GM23338 (cell line): ENCODE data around the gene HIC2. TPM values are rescaled to one million over a fixed set of nuclear protein-coding genes. Genes with fewer than 3 reads are reported as not detected.
A peak's percentile ranks its signal among the peaks of the same experiment; 100 is the strongest.
"Not testable (repeated sequence)": the region's sequence is repeated elsewhere in the genome, so short reads cannot be mapped to it uniquely, and the experiment has no call there.

Source experiments
- ATAC-seq: fragments of 200-7000 bp; cut with Tn5 transposase; 3 replicates; pipeline ENCODE4 v1.9.1; 2020
- DNase-seq: peaks from one replicate; pipeline ENCODE4 v3.0.0-alpha.2; 2015; ENCODE audit warnings: low spot score
- H2AFZ ChIP-seq: fragments of 200-600 bp; sonication (generic); 2 replicates; pipeline ENCODE4 v1.8.0; 2016; ENCODE audit warnings: antibody characterized with exemption, mild to moderate bottlenecking, moderate library complexity
- H3F3A ChIP-seq: fragments of 200-600 bp; sonication (generic); replicated peaks from 2 replicates; pipeline ENCODE4 v1.8.0; 2017; ENCODE audit warnings: antibody characterized with exemption, mixed run types, low read depth
- H3K27ac ChIP-seq: fragments of 200-600 bp; sonication (generic); 2 replicates; pipeline ENCODE4 v1.6.1; 2016; ENCODE audit warnings: low read depth
- H3K27me3 ChIP-seq: fragments of 200-600 bp; sonication (generic); 2 replicates; pipeline ENCODE4 v1.8.0; 2016; ENCODE audit warnings: mild to moderate bottlenecking, mixed run types, moderate library complexity; ENCODE audit not compliant: insufficient read depth
- H3K36me3 ChIP-seq: fragments of 200-600 bp; sonication (generic); 2 replicates; pipeline ENCODE4 v1.8.0; 2016; ENCODE audit warnings: mild to moderate bottlenecking; ENCODE audit not compliant: insufficient read depth
- H3K4me1 ChIP-seq: fragments of 200-600 bp; sonication (generic); 2 replicates; pipeline ENCODE4 v1.8.0; 2016; ENCODE audit warnings: mild to moderate bottlenecking, moderate library complexity; ENCODE audit not compliant: insufficient read depth
- H3K4me2 ChIP-seq: fragments of 200-600 bp; sonication (generic); 2 replicates; pipeline ENCODE4 v1.7.1; 2017; ENCODE audit warnings: mixed run types
- H3K4me3 ChIP-seq: fragments of 200-600 bp; sonication (generic); 2 replicates; pipeline ENCODE4 v1.6.1; 2016; ENCODE audit warnings: mixed run types
- H3K79me2 ChIP-seq: fragments of 200-600 bp; sonication (generic); replicated peaks from 2 replicates; pipeline ENCODE4 v1.8.0; 2017; ENCODE audit warnings: mild to moderate bottlenecking; ENCODE audit not compliant: insufficient read depth
- H3K9me2 ChIP-seq: fragments of 200-600 bp; sonication (generic); 2 replicates; pipeline ENCODE4 v1.8.0; 2017; ENCODE audit not compliant: insufficient read depth
- H4K20me1 ChIP-seq: fragments of 200-600 bp; sonication (generic); replicated peaks from 2 replicates; pipeline ENCODE4 v1.8.0; 2017; ENCODE audit warnings: mild to moderate bottlenecking; ENCODE audit not compliant: insufficient read depth
- H3K27ac Mint-ChIP-seq: 2 replicates; pipeline ENCODE4 v1.8.0; 2020; ENCODE audit warnings: inconsistent platforms, mild to moderate bottlenecking, moderate library complexity, mixed read lengths
- H3K27me3 Mint-ChIP-seq: 3 replicates; pipeline ENCODE4 v1.8.0; 2022; ENCODE audit warnings: low read depth, mild to moderate bottlenecking, moderate library complexity, mixed read lengths, inconsistent platforms; ENCODE audit not compliant: insufficient read depth, poor library complexity
- H3K36me3 Mint-ChIP-seq: 3 replicates; pipeline ENCODE4 v1.8.0; 2021; ENCODE audit warnings: low read depth, mild to moderate bottlenecking, inconsistent platforms, moderate library complexity, mixed read lengths
- H3K4me1 Mint-ChIP-seq: 3 replicates; pipeline ENCODE4 v1.8.0; 2020; ENCODE audit warnings: mild to moderate bottlenecking, inconsistent platforms, mixed read lengths
- H3K4me3 Mint-ChIP-seq: 3 replicates; pipeline ENCODE4 v1.8.0; 2021; ENCODE audit warnings: moderate library complexity, mild to moderate bottlenecking, inconsistent platforms, mixed read lengths
- H3K9me3 Mint-ChIP-seq: 3 replicates; pipeline ENCODE4 v1.8.0; 2020; ENCODE audit warnings: moderate library complexity, mild to moderate bottlenecking, inconsistent platforms, mixed read lengths
- CREB1 ChIP-seq: fragments of 250-450 bp; sonication (Bioruptor Pico); IDR thresholded peaks from 2 replicates; pipeline ENCODE4 v1.5.0; 2020; ENCODE audit warnings: low read depth, mild to moderate bottlenecking, moderate library complexity
- EZH2 ChIP-seq: fragments of 200-600 bp; sonication (generic); IDR thresholded peaks from one replicate; pipeline ENCODE4 v1.8.0; 2017; ENCODE audit warnings: antibody characterized with exemption, mild to moderate bottlenecking, low read depth; ENCODE audit not compliant: unreplicated experiment
- POLR2AphosphoS5 ChIP-seq: IDR thresholded peaks from 2 replicates; pipeline ENCODE4 v1.6.1; 2016; ENCODE audit warnings: antibody characterized with exemption, low read depth
- ZNF462 ChIP-seq: fragments of 250-450 bp; sonication (Bioruptor Pico); IDR thresholded peaks from 2 replicates; pipeline ENCODE4 v1.5.0; 2020; ENCODE audit warnings: mild to moderate bottlenecking, moderate library complexity
- polyA plus RNA-seq: library from polyadenylated mRNA; unstranded; fragments of >200 nt; fragmentation: Nextera tagmentation; extraction: Ambion mirVana; gene quantifications from 2 replicates; pipeline ENCODE4 v1.2.1, GENCODE V29; 2016
- total RNA-seq: library from RNA; depleted of rRNA; stranded (reverse); fragments of >200 nt; shearing (Covaris generic); gene quantifications from 2 replicates; pipeline ENCODE4 v1.2.3, GENCODE V29; 2014

Gene HIC2
- total and polyA plus RNA-seq, 2 experiments from 2014 or later, result 8.0 to 34.0 TPM

DNA sequence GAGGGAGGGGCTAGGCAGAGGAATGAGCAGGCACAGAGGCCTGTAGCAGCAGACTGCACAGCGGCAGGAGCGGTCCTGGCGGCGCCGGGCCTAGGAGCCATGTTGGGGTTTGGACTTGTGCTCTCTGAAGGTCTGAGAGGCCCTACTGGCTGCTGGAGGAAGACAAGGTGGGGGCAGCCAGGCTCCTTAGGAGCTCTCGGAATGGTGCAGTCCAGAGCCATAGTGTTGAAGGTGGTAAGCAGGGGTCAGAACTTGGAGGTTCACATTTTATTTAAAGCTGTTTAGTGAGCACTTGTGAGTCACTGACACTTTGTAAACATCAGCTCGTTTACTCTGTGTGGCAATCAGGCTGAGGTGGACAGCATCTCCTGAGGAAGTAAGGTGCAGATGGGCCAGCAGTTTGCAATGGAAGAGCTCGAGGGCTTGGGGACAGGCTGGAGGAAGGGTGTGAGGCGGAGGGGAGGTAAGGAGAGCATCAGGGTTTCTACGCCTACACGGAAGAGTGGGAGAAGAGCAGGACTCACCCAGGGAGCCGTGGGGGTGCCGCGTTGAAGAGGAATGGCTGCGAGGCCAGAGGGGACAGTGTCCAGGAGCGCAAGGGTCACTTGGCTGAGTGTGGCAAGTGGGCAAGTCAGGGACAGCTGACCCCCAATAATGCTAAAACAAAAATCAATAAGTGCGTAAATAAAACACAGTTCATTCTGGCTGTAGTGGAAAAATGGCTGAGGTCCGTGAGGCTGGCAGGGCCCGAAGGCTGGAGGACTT lies 40.0 kb downstream of the HIC2 start:
- H3K27me3 Mint-ChIP-seq, result peaks cover 7% of the 10 kb centered on the region
- H3K4me3 Mint-ChIP-seq, result no peak overlapping the region; the same call in 2 of the 3 replicates
- no peaks in the 10 kb centered on the region for H3K9me2 ChIP-seq
- H4K20me1 ChIP-seq, result no peaks in the 10 kb centered on the region; the same call in 1 of the 2 replicates
- no peaks in the 10 kb centered on the region for H3K36me3 Mint-ChIP-seq
- no peak overlapping the region for H2AFZ ChIP-seq
- H3K79me2 ChIP-seq, result no peaks in the 10 kb centered on the region
- H3F3A ChIP-seq, result 0 out of 2 replicates have a peak, but pooled peaks cover 2% of the 10 kb centered on the region
- H3K36me3 ChIP-seq, result no peaks in the 10 kb centered on the region
- ATAC-seq, result peak; percentile 27
- no peak overlapping the region for H3K4me2 ChIP-seq
- H3K4me3 ChIP-seq, result no peak overlapping the region
- H3K9me3 Mint-ChIP-seq, result no peaks in the 10 kb centered on the region
- TF ChIP-seq CREB1 (CRISPR knock-in tag) (no peak), ZNF462 (no peak), POLR2AphosphoS5 (no peak), EZH2 (no peak)
- no peak for DNase-seq
- no peaks in the 10 kb centered on the region; the same call in 1 of the 2 replicates for H3K4me1 ChIP-seq
- no peaks in the 10 kb centered on the region for H3K27me3 ChIP-seq
- H3K4me1 Mint-ChIP-seq, result peaks cover 19% of the 10 kb centered on the region
- H3K27ac Mint-ChIP-seq, result peak overlapping the region; percentile 15
- H3K27ac ChIP-seq, result no peak overlapping the region

DNA sequence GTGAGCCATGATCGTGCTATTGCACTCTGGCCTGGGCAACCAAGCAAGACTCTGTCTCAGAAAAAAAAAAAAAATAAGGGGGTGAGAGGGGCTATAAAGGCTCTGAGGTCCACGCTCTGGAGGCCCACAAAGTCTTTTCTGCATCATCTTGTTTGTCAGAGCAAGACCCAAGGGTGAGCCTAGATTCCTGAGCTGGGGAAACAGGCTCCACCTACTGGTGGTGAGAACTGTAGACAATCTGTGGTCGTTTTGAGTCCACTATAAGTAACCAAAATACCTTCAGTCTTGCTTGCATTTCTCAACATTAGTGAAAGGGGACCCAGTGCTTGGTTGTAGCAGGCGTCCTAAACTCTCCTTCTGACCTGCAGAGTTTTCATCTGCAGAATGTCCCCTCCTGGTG lies 45.5 kb downstream of the HIC2 start:
- not testable (repeated sequence) for H3K79me2 ChIP-seq, DNase-seq, H3K9me3 Mint-ChIP-seq, H3K4me1 ChIP-seq, H3K27ac ChIP-seq, H3K27ac Mint-ChIP-seq, H3K27me3 ChIP-seq, H3K4me3 Mint-ChIP-seq, H4K20me1 ChIP-seq, H2AFZ ChIP-seq, H3F3A ChIP-seq, H3K4me2 ChIP-seq, H3K4me3 ChIP-seq, H3K36me3 ChIP-seq, H3K4me1 Mint-ChIP-seq, H3K36me3 Mint-ChIP-seq, H3K27me3 Mint-ChIP-seq, H3K9me2 ChIP-seq
- ATAC-seq, result peak; percentile 57

DNA sequence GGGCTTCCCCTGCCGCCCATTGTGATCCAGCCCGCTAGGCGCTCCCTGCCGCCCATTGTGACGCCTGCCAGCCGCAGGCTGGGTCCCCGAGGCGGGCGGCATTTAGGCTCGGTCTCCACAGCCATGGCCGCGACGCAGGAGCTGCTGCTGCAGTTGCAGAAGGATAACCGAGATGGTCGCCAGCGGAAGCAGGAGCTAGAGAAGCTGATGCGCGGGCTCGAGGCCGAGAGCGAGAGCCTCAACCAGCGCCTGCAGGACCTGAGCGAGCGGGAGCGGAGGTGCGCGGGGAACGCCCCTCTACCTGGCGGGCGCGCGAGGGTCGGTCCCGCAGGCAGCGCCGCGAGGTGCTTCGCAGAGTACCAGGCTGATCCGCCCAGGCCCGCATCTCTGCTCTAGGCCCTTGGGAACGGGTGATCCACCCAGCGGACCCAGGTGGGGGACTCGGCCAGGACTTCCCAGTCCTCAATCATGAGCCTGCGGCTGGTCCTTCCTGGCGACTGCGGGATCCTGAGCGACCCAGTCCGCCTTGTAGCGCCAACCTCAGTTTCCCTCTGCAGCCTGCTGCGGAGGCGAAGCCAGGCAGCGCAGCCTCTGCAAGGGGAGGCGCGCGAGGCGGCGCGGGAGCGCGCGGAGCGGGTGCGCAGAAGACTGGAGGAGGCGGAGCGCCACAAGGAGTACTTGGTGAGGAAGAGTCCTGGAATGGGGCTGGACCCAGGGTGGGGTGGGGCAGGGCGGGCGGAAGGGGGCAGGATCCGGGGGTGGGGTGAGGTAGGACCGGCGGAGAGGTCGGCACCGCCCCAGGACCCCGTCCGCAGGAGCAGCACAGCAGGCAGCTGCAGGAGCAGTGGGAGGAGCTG lies 50.4 kb downstream of the HIC2 start, which contains the start of gene TMEM191C:
TSS of gene TMEM191C (plus strand) at position 51 of the 857 bp plus-strand sequence. CDS start at position 124, 73 bp downstream.
- H3K27me3 ChIP-seq, H3K36me3 ChIP-seq, H3F3A ChIP-seq, H3K27me3 Mint-ChIP-seq, H3K36me3 Mint-ChIP-seq, H3K27ac ChIP-seq, H3K4me1 Mint-ChIP-seq, H3K9me2 ChIP-seq, H3K79me2 ChIP-seq, DNase-seq, H3K4me1 ChIP-seq, H3K4me2 ChIP-seq, H4K20me1 ChIP-seq, H3K9me3 Mint-ChIP-seq, H2AFZ ChIP-seq: not testable (repeated sequence)
- peak within 1 kb of the TSS; percentile 96 for H3K27ac Mint-ChIP-seq
- H3K4me3 ChIP-seq, result peak within 1 kb of the TSS; percentile 51
- H3K4me3 Mint-ChIP-seq, result peak within 1 kb of the TSS; percentile 81
- ATAC-seq, result peak; percentile 33
